WTC11 (cell line): ENCODE data around the gene FOXO3B.
"Not testable (repeated sequence)": the region's sequence is repeated elsewhere in the genome, so short reads cannot be mapped to it uniquely, and the experiment has no call there.

Experiments used
- CBFB ChIP-seq: sonication (generic); formaldehyde crosslinking; IDR thresholded peaks from 2 replicates; pipeline ENCODE4 v1.8.1; 2022; ENCODE audit warnings: mild to moderate bottlenecking, low read depth, missing genetic modification reagents
- CREB1 ChIP-seq: sonication (generic); formaldehyde crosslinking; IDR thresholded peaks from 2 replicates; pipeline ENCODE4 v1.8.0; 2023; ENCODE audit warnings: mild to moderate bottlenecking, missing genetic modification reagents
- ESRRA ChIP-seq: sonication (generic); formaldehyde crosslinking; IDR thresholded peaks from 2 replicates; pipeline ENCODE4 v1.8.1; 2022; ENCODE audit warnings: mild to moderate bottlenecking, missing genetic modification reagents, borderline replicate concordance
- SMAD4 ChIP-seq: sonication (generic); formaldehyde crosslinking; IDR thresholded peaks from 2 replicates; pipeline ENCODE4 v1.8.0; 2022; ENCODE audit warnings: mild to moderate bottlenecking, missing genetic modification reagents
- TCF7 ChIP-seq: sonication (generic); formaldehyde crosslinking; IDR thresholded peaks from 2 replicates; pipeline ENCODE4 v1.8.0; 2022; ENCODE audit warnings: mild to moderate bottlenecking, low read depth, missing genetic modification reagents, moderate library complexity
- TEAD1 ChIP-seq: sonication (generic); formaldehyde crosslinking; IDR thresholded peaks from 2 replicates; pipeline ENCODE4 v1.8.0; 2022; ENCODE audit warnings: mild to moderate bottlenecking, missing genetic modification reagents
- ZNF232 ChIP-seq: sonication (generic); formaldehyde crosslinking; IDR thresholded peaks from 2 replicates; pipeline ENCODE4 v1.8.0; 2022; ENCODE audit warnings: mild to moderate bottlenecking, missing genetic modification reagents
- ZNF263 ChIP-seq: sonication (generic); formaldehyde crosslinking; IDR thresholded peaks from 2 replicates; pipeline ENCODE4 v1.8.1; 2022; ENCODE audit warnings: low read depth, mild to moderate bottlenecking, moderate library complexity, missing genetic modification reagents
- TF ChIP-seq, protein P1 (sequence below): sonication (generic); formaldehyde crosslinking; IDR thresholded peaks from 2 replicates; pipeline ENCODE4 v1.8.1; 2022; ENCODE audit warnings: low read depth, missing genetic modification reagents, borderline replicate concordance
- TF ChIP-seq, protein P2 (sequence below): fragments of 200-600 bp; IDR thresholded peaks from 2 replicates; pipeline ENCODE4 v1.8.0; 2022; ENCODE audit warnings: antibody characterized with exemption
- TF ChIP-seq, protein P3 (sequence below): sonication (generic); formaldehyde crosslinking; IDR thresholded peaks from 2 replicates; pipeline ENCODE4 v1.8.0; 2023; ENCODE audit warnings: missing genetic modification reagents, mild to moderate bottlenecking, borderline replicate concordance
- TF ChIP-seq, protein P4 (sequence below): sonication (generic); formaldehyde crosslinking; conservative IDR thresholded peaks from 2 replicates; pipeline ENCODE4 v1.8.1; 2022; ENCODE audit warnings: mild to moderate bottlenecking, missing genetic modification reagents

DNA sequence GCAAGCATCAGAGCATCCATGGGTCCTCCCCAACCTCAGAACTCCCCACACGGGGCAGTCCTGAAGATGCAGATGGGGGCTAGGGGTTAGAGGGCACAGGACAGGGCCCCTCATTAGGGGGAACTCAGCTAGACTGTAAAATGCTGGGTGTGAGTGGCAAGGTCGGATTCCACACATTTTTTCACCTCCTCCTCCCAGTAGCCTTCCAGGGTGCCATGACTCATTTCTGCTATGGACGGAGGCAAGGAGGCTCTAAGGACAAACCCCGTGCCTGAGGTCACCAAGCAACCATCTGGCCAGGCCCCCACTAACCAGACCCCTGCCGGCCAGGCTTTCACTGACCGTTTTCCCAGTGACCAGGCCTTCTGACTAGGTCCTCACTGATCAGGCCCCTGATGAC, 39.0 kb downstream of the FOXO3B start:
- TF ChIP-seq, protein P1, sequence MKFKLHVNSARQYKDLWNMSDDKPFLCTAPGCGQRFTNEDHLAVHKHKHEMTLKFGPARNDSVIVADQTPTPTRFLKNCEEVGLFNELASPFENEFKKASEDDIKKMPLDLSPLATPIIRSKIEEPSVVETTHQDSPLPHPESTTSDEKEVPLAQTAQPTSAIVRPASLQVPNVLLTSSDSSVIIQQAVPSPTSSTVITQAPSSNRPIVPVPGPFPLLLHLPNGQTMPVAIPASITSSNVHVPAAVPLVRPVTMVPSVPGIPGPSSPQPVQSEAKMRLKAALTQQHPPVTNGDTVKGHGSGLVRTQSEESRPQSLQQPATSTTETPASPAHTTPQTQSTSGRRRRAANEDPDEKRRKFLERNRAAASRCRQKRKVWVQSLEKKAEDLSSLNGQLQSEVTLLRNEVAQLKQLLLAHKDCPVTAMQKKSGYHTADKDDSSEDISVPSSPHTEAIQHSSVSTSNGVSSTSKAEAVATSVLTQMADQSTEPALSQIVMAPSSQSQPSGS (CRISPR knock-in tag) = not testable (repeated sequence)
- TF ChIP-seq, protein P2, sequence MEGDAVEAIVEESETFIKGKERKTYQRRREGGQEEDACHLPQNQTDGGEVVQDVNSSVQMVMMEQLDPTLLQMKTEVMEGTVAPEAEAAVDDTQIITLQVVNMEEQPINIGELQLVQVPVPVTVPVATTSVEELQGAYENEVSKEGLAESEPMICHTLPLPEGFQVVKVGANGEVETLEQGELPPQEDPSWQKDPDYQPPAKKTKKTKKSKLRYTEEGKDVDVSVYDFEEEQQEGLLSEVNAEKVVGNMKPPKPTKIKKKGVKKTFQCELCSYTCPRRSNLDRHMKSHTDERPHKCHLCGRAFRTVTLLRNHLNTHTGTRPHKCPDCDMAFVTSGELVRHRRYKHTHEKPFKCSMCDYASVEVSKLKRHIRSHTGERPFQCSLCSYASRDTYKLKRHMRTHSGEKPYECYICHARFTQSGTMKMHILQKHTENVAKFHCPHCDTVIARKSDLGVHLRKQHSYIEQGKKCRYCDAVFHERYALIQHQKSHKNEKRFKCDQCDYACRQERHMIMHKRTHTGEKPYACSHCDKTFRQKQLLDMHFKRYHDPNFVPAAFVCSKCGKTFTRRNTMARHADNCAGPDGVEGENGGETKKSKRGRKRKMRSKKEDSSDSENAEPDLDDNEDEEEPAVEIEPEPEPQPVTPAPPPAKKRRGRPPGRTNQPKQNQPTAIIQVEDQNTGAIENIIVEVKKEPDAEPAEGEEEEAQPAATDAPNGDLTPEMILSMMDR = not testable (repeated sequence)
- TF ChIP-seq, protein P3, sequence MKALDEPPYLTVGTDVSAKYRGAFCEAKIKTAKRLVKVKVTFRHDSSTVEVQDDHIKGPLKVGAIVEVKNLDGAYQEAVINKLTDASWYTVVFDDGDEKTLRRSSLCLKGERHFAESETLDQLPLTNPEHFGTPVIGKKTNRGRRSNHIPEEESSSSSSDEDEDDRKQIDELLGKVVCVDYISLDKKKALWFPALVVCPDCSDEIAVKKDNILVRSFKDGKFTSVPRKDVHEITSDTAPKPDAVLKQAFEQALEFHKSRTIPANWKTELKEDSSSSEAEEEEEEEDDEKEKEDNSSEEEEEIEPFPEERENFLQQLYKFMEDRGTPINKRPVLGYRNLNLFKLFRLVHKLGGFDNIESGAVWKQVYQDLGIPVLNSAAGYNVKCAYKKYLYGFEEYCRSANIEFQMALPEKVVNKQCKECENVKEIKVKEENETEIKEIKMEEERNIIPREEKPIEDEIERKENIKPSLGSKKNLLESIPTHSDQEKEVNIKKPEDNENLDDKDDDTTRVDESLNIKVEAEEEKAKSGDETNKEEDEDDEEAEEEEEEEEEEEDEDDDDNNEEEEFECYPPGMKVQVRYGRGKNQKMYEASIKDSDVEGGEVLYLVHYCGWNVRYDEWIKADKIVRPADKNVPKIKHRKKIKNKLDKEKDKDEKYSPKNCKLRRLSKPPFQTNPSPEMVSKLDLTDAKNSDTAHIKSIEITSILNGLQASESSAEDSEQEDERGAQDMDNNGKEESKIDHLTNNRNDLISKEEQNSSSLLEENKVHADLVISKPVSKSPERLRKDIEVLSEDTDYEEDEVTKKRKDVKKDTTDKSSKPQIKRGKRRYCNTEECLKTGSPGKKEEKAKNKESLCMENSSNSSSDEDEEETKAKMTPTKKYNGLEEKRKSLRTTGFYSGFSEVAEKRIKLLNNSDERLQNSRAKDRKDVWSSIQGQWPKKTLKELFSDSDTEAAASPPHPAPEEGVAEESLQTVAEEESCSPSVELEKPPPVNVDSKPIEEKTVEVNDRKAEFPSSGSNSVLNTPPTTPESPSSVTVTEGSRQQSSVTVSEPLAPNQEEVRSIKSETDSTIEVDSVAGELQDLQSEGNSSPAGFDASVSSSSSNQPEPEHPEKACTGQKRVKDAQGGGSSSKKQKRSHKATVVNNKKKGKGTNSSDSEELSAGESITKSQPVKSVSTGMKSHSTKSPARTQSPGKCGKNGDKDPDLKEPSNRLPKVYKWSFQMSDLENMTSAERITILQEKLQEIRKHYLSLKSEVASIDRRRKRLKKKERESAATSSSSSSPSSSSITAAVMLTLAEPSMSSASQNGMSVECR = not testable (repeated sequence)
- not testable (repeated sequence) for TF ChIP-seq TCF7; TEAD1; ZNF263 (CRISPR knock-in tag); CBFB (CRISPR knock-in tag); ESRRA (CRISPR knock-in tag); CREB1 (CRISPR knock-in tag); ZNF232 (CRISPR knock-in tag); SMAD4 (CRISPR knock-in tag)
- TF ChIP-seq, protein P4, sequence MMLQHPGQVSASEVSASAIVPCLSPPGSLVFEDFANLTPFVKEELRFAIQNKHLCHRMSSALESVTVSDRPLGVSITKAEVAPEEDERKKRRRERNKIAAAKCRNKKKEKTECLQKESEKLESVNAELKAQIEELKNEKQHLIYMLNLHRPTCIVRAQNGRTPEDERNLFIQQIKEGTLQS = not testable (repeated sequence)
